NOMO-1 treated with dmso at 0.1 percent for 144 hours (cell line): ENCODE results near the gene NUDT3.
"Not testable (repeated sequence)": the region's sequence is repeated elsewhere in the genome, so short reads cannot be mapped to it uniquely, and the experiment has no call there.

Experiments used
- DNase-seq: peaks from one replicate; lab custom pipeline; 2025; ENCODE audit not compliant: unreplicated experiment; lab: John Stamatoyannopoulos, UW

Gene NUDT3

DNA sequence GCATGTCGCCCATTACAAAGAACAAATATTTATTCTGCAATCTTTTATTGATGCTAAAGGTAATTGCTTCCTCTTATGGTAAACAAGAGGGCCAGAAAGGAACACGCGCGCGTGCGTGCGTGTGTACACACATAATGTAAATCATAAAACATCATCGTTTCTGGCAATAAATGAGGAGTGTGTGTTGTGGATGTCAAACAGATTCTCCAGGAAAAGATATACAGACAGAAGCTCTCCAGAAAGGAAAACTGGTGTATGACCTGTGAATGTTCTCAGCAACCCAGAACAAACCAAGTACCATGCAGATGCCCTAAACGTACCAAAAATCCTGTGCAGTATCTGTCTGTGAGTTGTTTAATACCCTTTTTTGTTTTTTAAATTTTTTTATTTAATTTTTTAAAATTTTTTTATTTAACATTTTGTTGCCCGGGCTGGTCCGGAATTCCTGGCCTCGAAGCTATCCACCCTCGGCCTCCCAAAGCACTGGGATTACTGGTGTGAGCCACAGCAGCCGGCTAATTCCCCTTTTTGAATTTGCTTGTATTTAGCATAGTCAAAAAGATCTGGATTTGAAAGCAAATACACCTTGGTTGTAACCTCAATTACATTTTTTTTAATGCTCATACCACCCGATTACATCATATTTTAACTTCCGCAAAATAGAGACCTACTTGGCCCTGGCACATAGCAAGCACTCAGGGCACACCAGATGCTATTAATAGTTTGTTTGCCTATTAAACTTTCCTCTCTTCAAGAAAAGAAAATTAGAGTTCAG is 909 bp upstream of the NUDT3 start:
- DNase-seq, result peak; percentile 69

DNA sequence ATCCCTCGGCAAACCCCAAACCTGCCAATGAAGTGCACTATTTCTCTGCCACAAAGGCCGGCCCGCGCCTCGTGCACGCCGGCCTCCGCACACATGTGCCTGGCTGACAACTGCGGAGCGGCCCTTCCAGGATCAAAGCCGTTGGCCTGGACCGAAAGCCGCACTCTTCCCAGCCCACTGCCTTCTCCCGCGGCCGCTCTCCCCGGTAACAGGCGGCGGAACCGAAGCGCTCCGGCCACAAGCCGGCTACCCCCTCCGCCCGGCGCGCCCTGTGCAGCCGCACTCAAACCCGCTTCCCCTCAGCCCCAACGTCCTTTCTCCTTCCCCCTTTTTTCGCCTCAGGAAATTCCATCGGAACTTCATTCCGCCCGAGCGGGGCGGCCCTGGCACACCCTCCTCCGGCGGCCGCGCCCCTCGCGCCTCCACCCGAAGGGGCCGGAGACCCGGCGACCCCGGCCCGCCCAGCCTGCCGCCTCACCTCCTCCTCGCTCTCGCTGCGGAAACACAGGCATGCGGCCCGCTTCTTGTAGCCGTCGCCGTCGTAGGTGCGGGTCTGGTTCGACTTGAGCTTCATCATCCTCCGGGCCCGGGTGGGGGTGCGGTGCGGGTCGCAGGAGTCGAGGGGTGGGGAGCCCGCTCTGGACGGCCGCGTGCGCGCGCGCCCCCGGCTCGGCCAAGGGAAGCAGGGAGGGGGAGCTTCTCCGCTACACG is 528 bp downstream of the NUDT3 start:
- DNase-seq, result peak; percentile 40

GRCh38 chr6:34391473-34391785 is 1.0 kb downstream of the NUDT3 start:
- DNase-seq, result no peak

GRCh38 chr6:34390531-34391472 is 1.7 kb downstream of the NUDT3 start:
- DNase-seq, result peak; percentile 7

DNA sequence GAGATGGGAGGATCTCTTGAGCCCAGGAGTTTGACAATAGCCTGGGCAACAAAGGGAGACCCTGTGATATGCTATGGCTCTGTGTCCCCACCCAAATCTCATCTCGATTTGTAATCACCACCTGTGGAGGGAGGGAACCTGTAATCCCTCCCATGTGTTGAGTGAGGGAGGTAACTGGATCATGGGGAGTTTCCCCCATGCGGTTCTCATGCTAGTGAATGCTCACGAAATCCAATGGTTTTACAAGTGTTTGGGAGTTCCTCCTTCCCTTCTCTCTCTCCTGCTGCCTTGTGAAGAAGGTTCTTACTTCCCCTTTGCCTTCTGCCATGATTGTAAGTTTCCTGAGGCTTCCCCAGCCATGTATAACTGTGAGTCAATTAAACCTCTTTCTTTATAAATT is 3.4 kb downstream of the NUDT3 start:
- no peak for DNase-seq

- DNase-seq, result no peak
These were observed 4.0 kb downstream of the NUDT3 start for GRCh38 chr6:34388421-34388820.

- no peak for DNase-seq
These were observed 5.9 kb downstream of the NUDT3 start for GRCh38 chr6:34386316-34387137.

DNA sequence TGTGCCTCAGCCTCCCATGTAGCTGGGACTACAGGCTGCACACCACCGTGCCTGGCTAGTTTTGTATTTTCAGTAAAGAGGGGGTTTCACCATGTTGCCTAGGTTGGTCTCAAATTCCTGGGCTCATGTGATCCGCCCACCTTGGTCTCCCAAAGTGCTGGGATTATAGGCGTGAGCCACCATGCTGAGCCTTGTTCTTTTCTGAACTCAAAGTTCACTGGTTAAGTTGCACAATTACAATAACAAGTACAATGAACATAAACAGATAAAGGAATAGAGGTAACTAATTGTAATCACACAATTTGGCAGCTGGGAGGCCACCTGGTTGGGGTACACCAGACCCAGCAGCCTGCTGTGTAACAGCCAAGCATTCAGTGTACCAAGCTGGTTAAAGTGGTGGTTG is 6.7 kb downstream of the NUDT3 start:
- no peak for DNase-seq

GRCh38 chr6:34384321-34385153 is 7.9 kb downstream of the NUDT3 start:
- no peak for DNase-seq

DNA sequence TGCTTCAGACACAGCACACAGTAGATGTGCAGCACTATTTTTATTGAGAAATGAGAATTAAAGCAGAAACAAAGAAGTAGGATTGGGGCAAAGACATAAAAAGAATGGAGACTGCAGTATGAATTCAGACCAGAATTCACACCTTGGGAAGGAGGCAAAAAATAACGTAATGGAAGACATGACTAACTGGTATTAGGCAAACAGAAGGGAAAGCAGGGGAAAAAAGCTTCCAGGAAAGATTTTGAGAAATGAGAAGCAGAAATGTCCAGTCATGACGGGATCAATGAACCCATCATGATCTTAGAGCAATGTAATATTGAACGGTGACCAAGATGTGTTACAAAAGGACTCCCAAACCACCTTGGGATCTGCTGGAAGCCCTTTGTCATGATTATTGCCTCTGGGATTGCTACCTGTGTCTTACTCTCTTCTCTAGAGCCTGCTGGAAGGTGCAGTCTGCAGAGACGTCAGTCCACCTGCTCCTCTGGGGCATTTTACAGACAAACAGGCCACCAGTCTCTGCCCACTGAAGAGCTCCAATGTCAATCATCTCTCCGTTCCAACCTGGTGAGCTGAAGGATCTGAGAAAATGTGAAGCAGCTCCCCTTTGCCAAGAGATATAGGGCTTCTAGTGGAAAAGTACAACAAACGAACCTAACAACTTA is 8.7 kb downstream of the NUDT3 start:
- no peak for DNase-seq

DNA sequence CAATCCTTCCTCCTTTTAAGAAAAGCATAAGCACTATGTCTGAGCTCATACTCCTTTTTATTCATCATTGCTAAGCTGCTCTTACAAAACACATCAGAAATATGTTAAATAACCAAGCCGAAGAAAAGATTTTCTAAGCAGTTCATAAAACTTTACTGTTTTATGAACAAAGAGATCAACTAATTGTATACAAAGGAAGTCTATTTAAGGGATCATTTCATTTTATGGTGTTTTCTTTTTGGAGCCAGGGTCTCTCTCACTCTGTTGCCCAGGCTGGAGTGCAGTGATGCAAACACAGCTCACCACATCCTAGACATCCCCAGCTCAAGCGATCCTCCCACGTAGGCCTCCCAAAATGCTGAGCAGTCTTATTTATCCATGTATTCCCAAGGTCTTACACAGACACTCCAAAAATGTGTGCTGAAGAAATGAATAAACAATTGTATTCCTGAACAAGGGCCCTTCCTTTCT is 9.3 kb downstream of the NUDT3 start:
- DNase-seq, result no peak

GRCh38 chr6:34381081-34381480 is 11.4 kb downstream of the NUDT3 start:
- DNase-seq, result no peak

- DNase-seq, result no peak
These were observed 14.0 kb downstream of the NUDT3 start for GRCh38 chr6:34378470-34378869.

- no peak for DNase-seq
These were observed 14.5 kb downstream of the NUDT3 start for GRCh38 chr6:34377984-34378383.

GRCh38 chr6:34377571-34377970 is 14.9 kb downstream of the NUDT3 start:
- not testable (repeated sequence) for DNase-seq

- no peak for DNase-seq
These were observed 16.6 kb downstream of the NUDT3 start for GRCh38 chr6:34375833-34376232.

- no peak for DNase-seq
These were observed 18.0 kb downstream of the NUDT3 start for GRCh38 chr6:34374508-34374907.

- no peak for DNase-seq
These were observed 18.4 kb downstream of the NUDT3 start for GRCh38 chr6:34374069-34374468.

GRCh38 chr6:34373511-34373910 is 19.0 kb downstream of the NUDT3 start:
- no peak for DNase-seq
